HepG2 (cell line): Measurements from ENCODE around the gene TRERF1. TPM values are rescaled to one million over a fixed set of nuclear protein-coding genes. Genes with fewer than 3 reads are reported as not detected.

Experiments
- ATAC-seq: fragments of 200-7000 bp; cut with Tn5 transposase; 3 replicates; pipeline ENCODE4 v1.9.1; 2020; ENCODE audit warnings: mild to moderate bottlenecking, moderate library complexity
- BruUV-seq: library from RNA; stranded (reverse); fragments of 400-500 nt; replicated peaks from 2 replicates; lab custom pipeline; 2021; lab: Mats Ljungman, UMichigan
- CTCF ChIA-PET: fragments of 300-600 bp; formaldehyde crosslinking; extraction: SDS; loops from one replicate; lab custom pipeline; 2021; ENCODE audit warnings: low total read pairs, inconsistent platforms, low intra/inter-chr PET ratio; lab: Yijun Ruan, JAX
- POLR2A ChIA-PET: fragments of 350-600 bp; sonication (Branson Sonifier 250); formaldehyde crosslinking; loops from one replicate; lab custom pipeline; 2020; ENCODE audit warnings: antibody characterized with exemption, inconsistent platforms; lab: Yijun Ruan, JAX
- DNase-seq: peaks from one replicate; pipeline ENCODE4 v3.0.0-alpha.2; 2015; ENCODE audit warnings: low spot score
- FAIRE-seq: peaks from 3 replicates; lab custom pipeline; 2011; peaks lifted over from hg19 to GRCh38; lab: Jason Lieb, UNC
- H2AFZ ChIP-seq: one replicate; pipeline ENCODE4 v1.6.1; 2011; ENCODE audit warnings: low read length, inconsistent platforms
- H3K27ac ChIP-seq: fragments of 300-600 bp; 3 replicates; pipeline ENCODE4 v1.8.0; 2011; ENCODE audit warnings: mixed run types, mild to moderate bottlenecking, mixed read lengths, low read length, inconsistent platforms; ENCODE audit not compliant: insufficient read depth; ENCODE audit errors: extremely low read length
- H3K27me3 ChIP-seq, 2 experiments: fragments of 200-600 bp in 1 of 2; 2 replicates in 1 of 2; 3 replicates in 1 of 2; pipeline versions ENCODE4 v1.6.0 to v1.8.0; 2011; ENCODE audit warnings: low read length in 2 of 2, mild to moderate bottlenecking in 2 of 2, moderate library complexity in 2 of 2, inconsistent platforms in 1 of 2; ENCODE audit not compliant: insufficient read depth in 2 of 2, control insufficient read depth in 1 of 2
- H3K36me3 ChIP-seq, 2 experiments: fragments of 200-600 bp in 1 of 2; replicated peaks in 1 of 2; 2 replicates in 1 of 2; 3 replicates in 1 of 2; pipeline versions ENCODE4 v1.5.1 to v1.8.0; 2011; ENCODE audit warnings: low read length in 2 of 2, inconsistent platforms in 1 of 2; ENCODE audit not compliant: insufficient read depth in 2 of 2, control insufficient read depth in 1 of 2
- H3K4me1 ChIP-seq: 2 replicates; pipeline ENCODE4 v1.5.1; 2012; ENCODE audit warnings: low read length, inconsistent platforms; ENCODE audit not compliant: insufficient read depth
- H3K4me2 ChIP-seq: 2 replicates; pipeline ENCODE4 v1.6.0; 2011; ENCODE audit warnings: low read depth, low read length, inconsistent platforms
- H3K4me3 ChIP-seq, 3 experiments: fragments of 200-600 bp in 1 of 3; sonication (generic), shearing (Covaris generic) in 1 of 3; replicated peaks in 1 of 3; 2 replicates each; pipeline ENCODE4 v1.5.1; 2011 to 2016; ENCODE audit warnings: low read length in 3 of 3, inconsistent platforms in 2 of 3, low read depth in 2 of 3, mild to moderate bottlenecking in 2 of 3, control low read depth in 1 of 3, mixed read lengths in 1 of 3; ENCODE audit not compliant: insufficient read depth in 1 of 3
- H3K79me2 ChIP-seq: one replicate; pipeline ENCODE4 v1.6.1; 2011; ENCODE audit warnings: low read length, inconsistent platforms; ENCODE audit not compliant: insufficient read depth
- H3K9ac ChIP-seq: 2 replicates; pipeline ENCODE4 v1.6.0; 2011; ENCODE audit warnings: mild to moderate bottlenecking, low read depth, low read length, inconsistent platforms; ENCODE audit not compliant: insufficient read depth
- H3K9me3 ChIP-seq: 2 replicates; pipeline ENCODE4 v1.5.1; 2012; ENCODE audit warnings: mild to moderate bottlenecking, low read length
- H4K20me1 ChIP-seq: 2 replicates; pipeline ENCODE4 v1.6.0; 2011; ENCODE audit warnings: inconsistent platforms, mild to moderate bottlenecking, low read length, moderate library complexity; ENCODE audit not compliant: insufficient read depth
- ATF7 ChIP-seq, 2 experiments: fragments of 450-650 bp in 1 of 2; sonication (generic) in 1 of 2; formaldehyde crosslinking in 1 of 2; IDR thresholded peaks; 2 replicates each; pipeline versions ENCODE4 v1.4.0 to v1.6.1; 2016 to 2020; ENCODE audit warnings: antibody characterized with exemption in 1 of 2, mild to moderate bottlenecking in 1 of 2, missing genetic modification reagents in 1 of 2
- CHD4 ChIP-seq: fragments of 200-600 bp; sonication (generic); IDR thresholded peaks from 2 replicates; pipeline ENCODE4 v1.7.0; 2017; ENCODE audit warnings: mild to moderate bottlenecking, low read length, borderline replicate concordance
- HMGXB3 ChIP-seq: sonication (generic); formaldehyde crosslinking; IDR thresholded peaks from 2 replicates; pipeline ENCODE4 v1.4.0; 2020; ENCODE audit warnings: missing genetic modification reagents, borderline replicate concordance
- MYC ChIP-seq: sonication (generic); formaldehyde crosslinking; IDR thresholded peaks from 2 replicates; pipeline ENCODE4 v1.9.0; 2021; ENCODE audit warnings: missing genetic modification reagents, borderline replicate concordance
- POLR2AphosphoS2 ChIP-seq: IDR thresholded peaks from 2 replicates; pipeline ENCODE4 v1.6.1; 2011; ENCODE audit warnings: low read depth, low read length, improper control_type of control experiment
- ZFYVE20 ChIP-seq: sonication (generic); formaldehyde crosslinking; IDR thresholded peaks from 2 replicates; pipeline ENCODE4 v1.8.0; 2023; ENCODE audit warnings: low read depth, mild to moderate bottlenecking, moderate library complexity, missing genetic modification reagents, borderline replicate concordance
- ZNF616 ChIP-seq: sonication (generic); formaldehyde crosslinking; IDR thresholded peaks from 2 replicates; pipeline ENCODE4 v1.5.0; 2020; ENCODE audit warnings: low read depth, mild to moderate bottlenecking, missing genetic modification reagents
- ZNF781 ChIP-seq: sonication (generic); formaldehyde crosslinking; IDR thresholded peaks from 2 replicates; pipeline ENCODE4 v1.5.1; 2020; ENCODE audit warnings: borderline replicate concordance, mild to moderate bottlenecking, missing genetic modification reagents; ENCODE audit errors: not compliant biosample characterization
- WGBS: methylation state at CpG from one replicate; pipeline ENCODE4 v1.1.6; 2017; ENCODE audit warnings: low lambda C conversion rate; 5-methylcytosine and 5-hydroxymethylcytosine counted together
- in situ Hi-C: cut with HindIII; loops from 2 replicates; pipeline ENCODE4 v1.10.0; 2017; ENCODE audit warnings: low pct_unique_long_range_greater_than_20kb; ENCODE audit not compliant: extremely low pct_ligation_motif_present
- intact Hi-C: fragments of 100-400 bp; cut with micrococcal nuclease; formaldehyde crosslinking; loops from one replicate; pipeline ENCODE4 v1.10.0; 2022; ENCODE audit not compliant: unreplicated experiment
- polyA plus RNA-seq, 8 experiments: library from polyadenylated mRNA; depleted of rRNA in 3 of 8; stranded (reverse) in 7 of 8; unstranded in 1 of 8; fragments of >200 nt; fragmentation: Illumina TruSeq in 4 of 8; extraction: Trizol in 4 of 8; gene quantifications; 2 replicates each; pipeline versions ENCODE4 v1.2.1 to v1.2.3, GENCODE V29; 2011 to 2016; ENCODE audit warnings: low read depth in 4 of 8, missing spikeins in 1 of 8, mixed read lengths in 1 of 8; ENCODE audit not compliant: insufficient read depth in 1 of 8
- total RNA-seq, 5 experiments: library from RNA; depleted of rRNA; stranded (reverse); fragments of >200 nt; fragmentation: Illumina TruSeq; extraction: Trizol; gene quantifications; 2 replicates each; pipeline ENCODE4 v1.2.3, GENCODE V29; 2016; ENCODE audit warnings: low read depth in 1 of 5

The TRERF1 gene
- total and polyA plus RNA-seq, 2 of the 13 experiments (the other 11 are each of a cell fraction or from before 2014, with no cell fraction given) = 0.02 TPM; not detected in 1

- TF ChIP-seq HMGXB3 (CRISPR knock-in tag) (no peak), ZNF781 (CRISPR knock-in tag) (no peak), ZFYVE20 (CRISPR knock-in tag) (no peak)
Observed at GRCh38 chr6:42230345-42231321, 221.1 kb downstream of the TRERF1 start (continued).

- Histone ChIP-seq H4K20me1 (no peaks in the 10 kb centered on the region), H3K9me3 (no peaks in the 10 kb centered on the region), H3K79me2 (no peaks in the 10 kb centered on the region), H3K4me3 (no peak overlapping the region), H3K9ac (no peak overlapping the region), H2AFZ (no peak overlapping the region), H3K4me1 (peaks cover 33% of the 10 kb centered on the region), H3K27me3 (no peaks in the 10 kb centered on the region), H3K36me3 (no peaks in the 10 kb centered on the region), H3K27ac (no peak overlapping the region), H3K4me2 (no peak overlapping the region)
- FAIRE-seq (no peak), DNase-seq (no peak), ATAC-seq (no peak)
- intact Hi-C loops = loop anchor here (1.0 kb wide), 1 partner anchor 63 kb away; no protein-coding TSS in a partner anchor
- BruUV-seq = no TSS peak
- in situ Hi-C loops = loop anchor here (5.0 kb wide), 1 partner anchor 62 kb away; no protein-coding TSS in a partner anchor
- 49% methylated on average over 6 of the region's 6 CpGs for WGBS
- POLR2A ChIA-PET = no interaction called here
- CTCF ChIA-PET = interaction anchor here (1.7 to 1.9 kb wide), 3 partner anchors 15 to 154 kb away, joined by 5 to 16 read pairs (median 7); no protein-coding TSS in a partner anchor
- no peak for TF ChIP-seq ATF7 (IDR thresholded peaks at IDR 0.05)
- no peak for TF ChIP-seq ATF7 (CRISPR knock-in tag; IDR thresholded peaks at IDR 0.05)
- no peak for TF ChIP-seq MYC (CRISPR knock-in tag)
- TF ChIP-seq ZNF616 (CRISPR knock-in tag) = no peak
- TF ChIP-seq CHD4 = no peak
- TF ChIP-seq POLR2AphosphoS2 = no peak
Observed at GRCh38 chr6:42229506-42230119, 222.1 kb downstream of the TRERF1 start.
